ENCODE measurements around the gene SLC5A1. TPM values are rescaled to one million over a fixed set of nuclear protein-coding genes. Genes with fewer than 3 reads are reported as not detected.

Gene SLC5A1
- total and polyA plus RNA-seq, 11 donors, result 22.1 to 181 (median 103) TPM

GRCh38 chr22:32077151-32077550 is 34.1 kb downstream of the SLC5A1 start:
- TF ChIP-seq, protein P1, sequence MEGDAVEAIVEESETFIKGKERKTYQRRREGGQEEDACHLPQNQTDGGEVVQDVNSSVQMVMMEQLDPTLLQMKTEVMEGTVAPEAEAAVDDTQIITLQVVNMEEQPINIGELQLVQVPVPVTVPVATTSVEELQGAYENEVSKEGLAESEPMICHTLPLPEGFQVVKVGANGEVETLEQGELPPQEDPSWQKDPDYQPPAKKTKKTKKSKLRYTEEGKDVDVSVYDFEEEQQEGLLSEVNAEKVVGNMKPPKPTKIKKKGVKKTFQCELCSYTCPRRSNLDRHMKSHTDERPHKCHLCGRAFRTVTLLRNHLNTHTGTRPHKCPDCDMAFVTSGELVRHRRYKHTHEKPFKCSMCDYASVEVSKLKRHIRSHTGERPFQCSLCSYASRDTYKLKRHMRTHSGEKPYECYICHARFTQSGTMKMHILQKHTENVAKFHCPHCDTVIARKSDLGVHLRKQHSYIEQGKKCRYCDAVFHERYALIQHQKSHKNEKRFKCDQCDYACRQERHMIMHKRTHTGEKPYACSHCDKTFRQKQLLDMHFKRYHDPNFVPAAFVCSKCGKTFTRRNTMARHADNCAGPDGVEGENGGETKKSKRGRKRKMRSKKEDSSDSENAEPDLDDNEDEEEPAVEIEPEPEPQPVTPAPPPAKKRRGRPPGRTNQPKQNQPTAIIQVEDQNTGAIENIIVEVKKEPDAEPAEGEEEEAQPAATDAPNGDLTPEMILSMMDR (IDR thresholded peaks at IDR 0.05), result no peak
- TF ChIP-seq POLR2A (IDR thresholded peaks at IDR 0.05), result no peak
- Histone ChIP-seq H3K36me3 (peaks cover 0 to 13% (median 0%) of the 10 kb centered on the region in 9 donors), H3K27ac (peak overlapping the region in 3 of 12 donors; percentile 11 to 28 (median 16)), H3K27me3 (peaks cover 0 to 7% (median 0%) of the 10 kb centered on the region in 9 donors), H3K9me3 (no peaks in the 10 kb centered on the region), H3K4me1 (peaks cover 0 to 53% (median 13%) of the 10 kb centered on the region in 12 donors), H3K4me3 (no peak overlapping the region)
- ATAC-seq, result no peak
- no peak for DNase-seq
- WGBS, 4 donors, result 31 to 52% (median 39%) methylated on average over 1 of the region's 1 CpG
- intact Hi-C loops (cut with DNase I), result loop anchor here in 1 of 10 donors (5.0 kb wide), 1 partner anchor 100 kb away; no protein-coding TSS in a partner anchor

DNA sequence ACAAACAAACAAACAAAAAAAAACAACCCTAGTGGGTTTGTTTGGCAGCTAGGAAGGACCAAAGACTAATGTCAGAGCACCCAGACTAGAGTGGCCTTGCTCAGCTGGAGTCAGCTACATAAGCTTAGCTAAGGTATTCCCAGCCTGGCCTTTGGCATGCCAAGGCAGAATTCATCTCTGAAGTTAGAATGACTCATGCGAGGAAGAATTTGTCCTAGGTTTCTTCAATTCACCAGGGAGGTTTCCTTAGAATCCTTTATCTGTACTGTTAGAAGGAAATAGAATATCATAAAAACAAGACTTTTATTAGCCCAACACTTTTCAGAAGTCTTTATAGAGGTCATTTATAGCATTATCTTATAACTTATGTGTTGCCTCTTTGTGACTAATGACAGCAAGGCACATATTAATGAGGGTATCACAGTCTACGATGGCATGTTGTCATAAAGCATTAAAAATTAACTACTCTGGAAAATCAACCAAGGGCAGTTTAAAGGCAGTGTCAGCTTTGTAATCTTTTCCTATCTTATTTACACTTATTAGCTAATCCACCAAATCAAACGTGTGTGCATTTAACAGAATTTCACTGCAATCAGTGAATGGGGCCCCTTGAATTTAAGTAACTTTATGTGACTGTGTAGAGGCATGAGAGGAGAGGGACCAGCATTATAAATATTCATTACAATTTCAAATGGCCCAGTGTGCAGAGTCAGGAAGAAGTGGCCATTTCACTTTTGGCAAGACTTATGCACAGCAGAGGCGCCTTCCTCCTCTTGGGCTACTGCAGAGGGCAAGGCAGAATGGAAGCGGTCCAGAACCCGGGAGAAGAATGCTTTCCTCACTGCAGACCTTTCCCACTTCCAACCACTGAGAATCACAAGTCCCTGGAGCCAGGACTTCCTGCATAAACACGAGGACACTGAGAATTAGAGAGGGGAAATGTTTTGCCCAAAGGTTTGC is 36.3 kb downstream of the SLC5A1 start:
- ATAC-seq (peak; percentile 43 to 72 (median 59)), DNase-seq (no peak)
- peaks cover 0 to 18% (median 0%) of the 10 kb centered on the region in 9 donors for H3K36me3 ChIP-seq
- no peak overlapping the region for H3K4me3 ChIP-seq
- intact Hi-C loops (cut with DNase I), result loop anchor here in 9 of 10 donors (2.0 to 10.0 kb wide), 5 partner anchors 55 to 103 kb away; no protein-coding TSS in a partner anchor
- no peaks in the 10 kb centered on the region for H3K9me3 ChIP-seq
- peak overlapping the region in 4 of 12 donors; percentile 2 to 31 (median 14) for H3K27ac ChIP-seq
- WGBS, 4 donors, result 16 to 28% (median 24%) methylated on average over 7 of the region's 7 CpGs
- peaks cover 0 to 43% (median 13%) of the 10 kb centered on the region in 12 donors for H3K4me1 ChIP-seq
- TF ChIP-seq, protein P1 (IDR thresholded peaks at IDR 0.05), result no peak
- TF ChIP-seq POLR2A (IDR thresholded peaks at IDR 0.05), result no peak
- peaks cover 0 to 1% (median 0%) of the 10 kb centered on the region in 9 donors for H3K27me3 ChIP-seq

- H3K27me3 ChIP-seq, result no peaks in the 10 kb centered on the region
- peaks cover 0 to 42% (median 13%) of the 10 kb centered on the region in 12 donors for H3K4me1 ChIP-seq
- DNase-seq, result no peak
- WGBS, 4 donors, result 86 to 90% (median 90%) methylated on average over 4 of the region's 4 CpGs
- peak in 3 of 4 donors; percentile 49 to 59 (median 52) for ATAC-seq
- peaks cover 0 to 26% (median 0%) of the 10 kb centered on the region in 9 donors for H3K36me3 ChIP-seq
- no peaks in the 10 kb centered on the region for H3K9me3 ChIP-seq
- no peak overlapping the region for H3K27ac ChIP-seq
- TF ChIP-seq, protein P1 (IDR thresholded peaks at IDR 0.05), result peak; percentile 21 to 66 (median 55)
- TF ChIP-seq POLR2A (IDR thresholded peaks at IDR 0.05), result no peak
- H3K4me3 ChIP-seq, result no peak overlapping the region
- intact Hi-C loops (cut with DNase I), result loop anchor here in 9 of 10 donors (1.0 to 10.0 kb wide), 6 partner anchors 56 to 104 kb away; no protein-coding TSS in a partner anchor
Measured at GRCh38 chr22:32080904-32081303, 37.8 kb downstream of the SLC5A1 start.

GRCh38 chr22:32082331-32082730 is 39.3 kb downstream of the SLC5A1 start:
- intact Hi-C loops (cut with DNase I), result loop anchor here in 4 of 10 donors (5.0 to 10.0 kb wide), 3 partner anchors 58 to 105 kb away; no protein-coding TSS in a partner anchor
- Histone ChIP-seq H3K4me1 (peaks cover 0 to 35% (median 14%) of the 10 kb centered on the region in 12 donors), H3K36me3 (peaks cover 0 to 30% (median 0%) of the 10 kb centered on the region in 9 donors), H3K4me3 (no peak overlapping the region), H3K27me3 (no peaks in the 10 kb centered on the region), H3K9me3 (no peaks in the 10 kb centered on the region), H3K27ac (no peak overlapping the region)
- TF ChIP-seq POLR2A (IDR thresholded peaks at IDR 0.05), result no peak
- TF ChIP-seq, protein P1 (IDR thresholded peaks at IDR 0.05), result no peak
- no peak for DNase-seq
- WGBS, 4 donors, result 85 to 100% (median 87%) methylated on average over 1 of the region's 1 CpG
- ATAC-seq, result no peak
